Thyroid gland (tissue), 4 donors: ENCODE measurements around the gene SMCHD1.

Source experiments
- POLR2A ChIP-seq, 2 donors: fragments of 450-650 bp; IDR thresholded peaks; one replicate each; pipeline ENCODE4 v1.6.1; 2017; ENCODE audit warnings: antibody characterized with exemption in 2 of 2, mild to moderate bottlenecking in 2 of 2, moderate library complexity in 1 of 2
- TF ChIP-seq, protein P1 (sequence below), 6 experiments: fragments of 200-600 bp in 3 of 6; fragments of 450-650 bp in 3 of 6; sonication (generic) in 3 of 6; IDR thresholded peaks; one replicate each; pipeline ENCODE4 v1.5.1; 2016 to 2019; ENCODE audit warnings: antibody characterized with exemption in 6 of 6, mild to moderate bottlenecking in 2 of 6, inconsistent platforms in 1 of 6, moderate library complexity in 1 of 6

DNA sequence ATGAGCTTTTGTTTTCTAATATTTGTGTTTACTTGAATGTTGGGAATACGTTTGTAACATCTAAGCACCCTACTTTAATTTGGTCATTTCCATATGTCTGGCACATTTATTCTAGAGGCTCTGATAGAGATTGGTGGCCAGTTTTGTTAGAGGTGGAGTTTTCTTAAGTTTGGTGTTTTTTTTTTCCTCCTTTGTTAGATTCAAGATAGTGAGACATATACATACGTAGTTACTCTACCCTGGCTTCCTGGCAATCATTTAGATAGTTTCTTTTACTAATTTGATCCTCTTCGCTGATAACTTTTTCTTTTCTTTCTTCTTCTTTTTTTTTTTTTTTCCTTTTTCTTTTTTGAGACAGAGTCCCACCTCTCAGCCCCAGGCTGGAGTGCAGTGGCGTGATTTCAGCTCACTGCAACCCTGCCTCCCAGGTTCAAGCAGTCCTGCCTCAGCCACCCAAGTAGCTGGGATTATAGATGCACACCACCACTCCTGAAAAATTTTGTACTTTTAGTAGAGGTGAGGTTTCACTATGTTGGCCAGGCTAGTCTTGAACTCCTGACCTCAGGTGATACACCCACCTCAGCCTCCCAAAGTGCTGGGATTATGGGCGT is 26.6 kb downstream of the SMCHD1 start:
- TF ChIP-seq, protein P1, sequence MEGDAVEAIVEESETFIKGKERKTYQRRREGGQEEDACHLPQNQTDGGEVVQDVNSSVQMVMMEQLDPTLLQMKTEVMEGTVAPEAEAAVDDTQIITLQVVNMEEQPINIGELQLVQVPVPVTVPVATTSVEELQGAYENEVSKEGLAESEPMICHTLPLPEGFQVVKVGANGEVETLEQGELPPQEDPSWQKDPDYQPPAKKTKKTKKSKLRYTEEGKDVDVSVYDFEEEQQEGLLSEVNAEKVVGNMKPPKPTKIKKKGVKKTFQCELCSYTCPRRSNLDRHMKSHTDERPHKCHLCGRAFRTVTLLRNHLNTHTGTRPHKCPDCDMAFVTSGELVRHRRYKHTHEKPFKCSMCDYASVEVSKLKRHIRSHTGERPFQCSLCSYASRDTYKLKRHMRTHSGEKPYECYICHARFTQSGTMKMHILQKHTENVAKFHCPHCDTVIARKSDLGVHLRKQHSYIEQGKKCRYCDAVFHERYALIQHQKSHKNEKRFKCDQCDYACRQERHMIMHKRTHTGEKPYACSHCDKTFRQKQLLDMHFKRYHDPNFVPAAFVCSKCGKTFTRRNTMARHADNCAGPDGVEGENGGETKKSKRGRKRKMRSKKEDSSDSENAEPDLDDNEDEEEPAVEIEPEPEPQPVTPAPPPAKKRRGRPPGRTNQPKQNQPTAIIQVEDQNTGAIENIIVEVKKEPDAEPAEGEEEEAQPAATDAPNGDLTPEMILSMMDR (IDR thresholded peaks at IDR 0.05): no peak
- no peak for TF ChIP-seq POLR2A (IDR thresholded peaks at IDR 0.05)
